Endometrial microvascular endothelial cells (primary cell): ENCODE results near the gene ANAPC7. TPM values are rescaled to one million over a fixed set of nuclear protein-coding genes. Genes with fewer than 3 reads are reported as not detected.
"Not testable (repeated sequence)": the region's sequence is repeated elsewhere in the genome, so short reads cannot be mapped to it uniquely, and the experiment has no call there.

ENCODE experiments used
- in situ Hi-C: cut with HindIII; loops from 2 replicates; pipeline ENCODE4 v1.10.0; 2017; ENCODE audit warnings: low sequenced_read_pairs, low pct_unique_long_range_greater_than_20kb; ENCODE audit errors: inconsistent ontology term
- total RNA-seq: library from RNA; depleted of rRNA; stranded (reverse); fragments of >200 nt; gene quantifications from one replicate; pipeline ENCODE4 v1.2.3, GENCODE V29; 2015; ENCODE audit errors: inconsistent ontology term

The ANAPC7 gene
- total RNA-seq, 1 donor from 2014 or later = 73.9 TPM

- in situ Hi-C loops = no loop called here
These were observed 50.1 kb downstream of the ANAPC7 start for GRCh38 chr12:110353211-110353965.

GRCh38 chr12:110352401-110352800 lies 51.1 kb downstream of the ANAPC7 start:
- in situ Hi-C loops = no loop called here

- in situ Hi-C loops = no loop called here
These were observed 52.4 kb downstream of the ANAPC7 start for GRCh38 chr12:110351119-110351518.

- in situ Hi-C loops = no loop called here
These were observed 53.9 kb downstream of the ANAPC7 start for GRCh38 chr12:110349514-110350151.

- in situ Hi-C loops = no loop called here
These were observed 54.4 kb downstream of the ANAPC7 start for GRCh38 chr12:110349096-110349495.

GRCh38 chr12:110348431-110349059 lies 55.0 kb downstream of the ANAPC7 start:
- in situ Hi-C loops = no loop called here

GRCh38 chr12:110347767-110348166 lies 55.7 kb downstream of the ANAPC7 start:
- in situ Hi-C loops = no loop called here

- in situ Hi-C loops = no loop called here
These were observed 57.5 kb downstream of the ANAPC7 start for GRCh38 chr12:110345963-110346362.

GRCh38 chr12:110345176-110345661 lies 58.3 kb downstream of the ANAPC7 start:
- in situ Hi-C loops = no loop called here

GRCh38 chr12:110344657-110345056 lies 58.9 kb downstream of the ANAPC7 start:
- in situ Hi-C loops = no loop called here

- in situ Hi-C loops = no loop called here
These were observed 59.6 kb downstream of the ANAPC7 start for GRCh38 chr12:110343736-110344555.

- in situ Hi-C loops = no loop called here
These were observed 60.4 kb downstream of the ANAPC7 start for GRCh38 chr12:110343114-110343513.

GRCh38 chr12:110342157-110342556 lies 61.4 kb downstream of the ANAPC7 start:
- in situ Hi-C loops = no loop called here

- in situ Hi-C loops = no loop called here
These were observed 62.8 kb downstream of the ANAPC7 start for GRCh38 chr12:110340706-110341105.

- in situ Hi-C loops = not testable (repeated sequence)
These were observed 63.2 kb downstream of the ANAPC7 start for GRCh38 chr12:110340261-110340660.

- in situ Hi-C loops = no loop called here
These were observed 64.1 kb downstream of the ANAPC7 start for GRCh38 chr12:110339184-110339952.

- in situ Hi-C loops = no loop called here
These were observed 64.8 kb downstream of the ANAPC7 start for GRCh38 chr12:110338754-110339153.

GRCh38 chr12:110337912-110338710 lies 65.4 kb downstream of the ANAPC7 start:
- in situ Hi-C loops = no loop called here
